ENCODE data around the gene ADAMTS8.

The ADAMTS8 gene

GRCh38 chr11:130428316-130429119 lies at the start of gene ADAMTS8:
Gene ADAMTS8, minus strand, starts transcription at chr11:130428609. Its CDS starts 323 bp downstream, at chr11:130428286.
- DNase-seq, result peak; percentile 24

GRCh38 chr11:130477586-130478203 lies 49.3 kb upstream of the ADAMTS8 start:
- no peak for DNase-seq

GRCh38 chr11:130476922-130477491 lies 48.6 kb upstream of the ADAMTS8 start:
- DNase-seq, result no peak

GRCh38 chr11:130476200-130476921 lies 48.0 kb upstream of the ADAMTS8 start:
- no peak for DNase-seq

GRCh38 chr11:130475426-130476053 lies 47.1 kb upstream of the ADAMTS8 start:
- DNase-seq, result no peak

GRCh38 chr11:130474637-130475400 lies 46.4 kb upstream of the ADAMTS8 start:
- no peak for DNase-seq

- no peak for DNase-seq
Measured at GRCh38 chr11:130473795-130474377, 45.5 kb upstream of the ADAMTS8 start.

- no peak for DNase-seq
Measured at GRCh38 chr11:130473056-130473794, 44.8 kb upstream of the ADAMTS8 start.

- DNase-seq, result no peak
Measured at GRCh38 chr11:130472434-130472961, 44.1 kb upstream of the ADAMTS8 start.

- DNase-seq, result no peak
Measured at GRCh38 chr11:130471731-130472433, 43.5 kb upstream of the ADAMTS8 start.

- DNase-seq, result no peak
Measured at GRCh38 chr11:130470832-130471706, 42.7 kb upstream of the ADAMTS8 start.

- DNase-seq, result no peak
Measured at GRCh38 chr11:130469181-130469580, 40.8 kb upstream of the ADAMTS8 start.

GRCh38 chr11:130467116-130467900 lies 38.9 kb upstream of the ADAMTS8 start:
- DNase-seq, result no peak

GRCh38 chr11:130465263-130465662 lies 36.9 kb upstream of the ADAMTS8 start:
- DNase-seq, result no peak

GRCh38 chr11:130464291-130464812 lies 35.9 kb upstream of the ADAMTS8 start:
- DNase-seq, result no peak

- DNase-seq, result no peak
Measured at GRCh38 chr11:130462931-130463330, 34.5 kb upstream of the ADAMTS8 start.

- no peak for DNase-seq
Measured at GRCh38 chr11:130462101-130462885, 33.9 kb upstream of the ADAMTS8 start.

Data from DMS79 treated with DMSO at 0.1 percent for 48 hours (cell line).